ENCODE measurements around the gene SPTLC3. TPM values are rescaled to one million over a fixed set of nuclear protein-coding genes. Genes with fewer than 3 reads are reported as not detected.

The SPTLC3 gene
- total and polyA plus RNA-seq, 7 donors = 0.92 to 8.4 (median 4.6) TPM

DNA sequence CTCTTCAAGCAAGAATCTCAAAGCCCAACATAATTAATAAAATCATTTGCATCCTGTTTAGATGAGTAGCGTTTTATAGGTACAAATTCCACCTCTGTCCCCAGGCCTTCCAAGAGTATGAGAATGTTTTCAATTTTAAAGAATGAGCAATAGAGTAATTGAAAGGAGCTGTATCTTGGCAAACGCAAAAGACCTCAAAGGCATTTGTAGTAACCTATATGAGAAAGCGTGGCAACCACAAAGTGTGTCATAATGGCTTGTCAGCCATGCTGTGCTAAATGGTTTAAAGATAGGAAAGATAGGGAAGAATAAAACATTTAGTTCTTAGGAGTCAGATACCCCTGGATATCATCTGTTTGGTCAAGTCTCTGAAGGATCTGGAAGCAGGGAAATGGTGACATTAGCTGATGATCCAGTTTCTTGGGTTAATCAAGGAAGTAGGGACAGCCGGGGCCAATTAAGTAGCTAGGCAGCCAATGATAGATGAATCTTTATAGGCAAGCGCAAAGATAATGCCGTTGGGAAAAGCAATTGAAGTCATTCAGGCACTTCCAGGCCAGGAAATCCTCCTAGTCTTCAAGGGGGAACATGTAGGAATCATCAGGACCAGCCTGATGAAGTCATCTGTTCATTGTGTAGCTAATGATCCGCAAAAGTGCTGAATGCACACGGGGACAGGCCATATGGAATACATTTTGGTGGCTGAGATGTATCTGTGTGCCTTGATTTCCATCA lies 140.8 kb downstream of the SPTLC3 start:
- no peak overlapping the region for H3K27ac ChIP-seq
- peaks cover 0 to 12% (median 5%) of the 10 kb centered on the region in 4 donors for H3K4me1 ChIP-seq
- TF ChIP-seq POLR2A (IDR thresholded peaks at IDR 0.05) = no peak
- TF ChIP-seq, protein P1, sequence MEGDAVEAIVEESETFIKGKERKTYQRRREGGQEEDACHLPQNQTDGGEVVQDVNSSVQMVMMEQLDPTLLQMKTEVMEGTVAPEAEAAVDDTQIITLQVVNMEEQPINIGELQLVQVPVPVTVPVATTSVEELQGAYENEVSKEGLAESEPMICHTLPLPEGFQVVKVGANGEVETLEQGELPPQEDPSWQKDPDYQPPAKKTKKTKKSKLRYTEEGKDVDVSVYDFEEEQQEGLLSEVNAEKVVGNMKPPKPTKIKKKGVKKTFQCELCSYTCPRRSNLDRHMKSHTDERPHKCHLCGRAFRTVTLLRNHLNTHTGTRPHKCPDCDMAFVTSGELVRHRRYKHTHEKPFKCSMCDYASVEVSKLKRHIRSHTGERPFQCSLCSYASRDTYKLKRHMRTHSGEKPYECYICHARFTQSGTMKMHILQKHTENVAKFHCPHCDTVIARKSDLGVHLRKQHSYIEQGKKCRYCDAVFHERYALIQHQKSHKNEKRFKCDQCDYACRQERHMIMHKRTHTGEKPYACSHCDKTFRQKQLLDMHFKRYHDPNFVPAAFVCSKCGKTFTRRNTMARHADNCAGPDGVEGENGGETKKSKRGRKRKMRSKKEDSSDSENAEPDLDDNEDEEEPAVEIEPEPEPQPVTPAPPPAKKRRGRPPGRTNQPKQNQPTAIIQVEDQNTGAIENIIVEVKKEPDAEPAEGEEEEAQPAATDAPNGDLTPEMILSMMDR (IDR thresholded peaks at IDR 0.05) = no peak
- no peak for TF ChIP-seq EP300 (IDR thresholded peaks at IDR 0.05)
- TF ChIP-seq POLR2AphosphoS5 (IDR thresholded peaks at IDR 0.05) = no peak
- H3K4me3 ChIP-seq = no peak overlapping the region
- intact Hi-C loops (cut with DNase I) = loop anchor here (10.0 kb wide), 1 partner anchor 65 kb away; no protein-coding TSS in a partner anchor
- H3K36me3 ChIP-seq = no peaks in the 10 kb centered on the region
- 84 to 87% methylated on average over 8 of the region's 8 CpGs for WGBS, 2 donors
- no peak for DNase-seq
- no peaks in the 10 kb centered on the region for H3K27me3 ChIP-seq
- H3K9me3 ChIP-seq = no peaks in the 10 kb centered on the region

DNA sequence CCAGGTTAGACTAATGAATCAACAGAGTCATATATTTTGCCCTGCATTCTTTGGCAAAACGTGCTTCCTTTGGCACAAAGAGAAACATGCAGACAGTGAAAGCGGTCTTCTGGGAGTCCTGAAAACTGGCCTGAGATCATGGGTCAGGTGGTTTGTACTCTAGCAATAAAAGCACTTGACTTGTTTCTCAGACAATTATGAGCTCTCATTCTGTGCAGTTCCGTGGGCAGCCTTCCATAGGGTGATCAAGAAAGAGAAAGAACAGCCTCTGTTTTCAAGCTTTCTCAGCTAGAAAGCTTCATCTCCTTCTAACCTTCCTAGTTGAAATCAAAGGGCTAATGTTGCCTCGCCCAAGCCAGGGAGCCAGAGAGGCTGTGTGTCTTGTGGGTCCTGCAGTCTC lies 149.6 kb downstream of the SPTLC3 start:
- peaks cover 0 to 23% (median 15%) of the 10 kb centered on the region in 4 donors for H3K4me1 ChIP-seq
- 76 to 80% methylated on average over 4 of the region's 4 CpGs for WGBS, 2 donors
- DNase-seq = peak; percentile 79
- intact Hi-C loops (cut with DNase I) = loop anchor here (10.0 kb wide), 1 partner anchor 56 kb away; no protein-coding TSS in a partner anchor
- no peaks in the 10 kb centered on the region for H3K27me3 ChIP-seq
- peak overlapping the region in 3 of 4 donors; percentile 47 to 69 (median 69) for H3K27ac ChIP-seq
- no peak overlapping the region for H3K4me3 ChIP-seq
- TF ChIP-seq POLR2A (IDR thresholded peaks at IDR 0.05) = no peak
- peak in 1 of 4 donors; percentile 64 for TF ChIP-seq EP300 (IDR thresholded peaks at IDR 0.05)
- TF ChIP-seq, protein P1 (IDR thresholded peaks at IDR 0.05) = no peak
- TF ChIP-seq POLR2AphosphoS5 (IDR thresholded peaks at IDR 0.05) = peak; percentile 17 to 64 (median 48)
- no peaks in the 10 kb centered on the region for H3K9me3 ChIP-seq
- no peaks in the 10 kb centered on the region for H3K36me3 ChIP-seq

DNA sequence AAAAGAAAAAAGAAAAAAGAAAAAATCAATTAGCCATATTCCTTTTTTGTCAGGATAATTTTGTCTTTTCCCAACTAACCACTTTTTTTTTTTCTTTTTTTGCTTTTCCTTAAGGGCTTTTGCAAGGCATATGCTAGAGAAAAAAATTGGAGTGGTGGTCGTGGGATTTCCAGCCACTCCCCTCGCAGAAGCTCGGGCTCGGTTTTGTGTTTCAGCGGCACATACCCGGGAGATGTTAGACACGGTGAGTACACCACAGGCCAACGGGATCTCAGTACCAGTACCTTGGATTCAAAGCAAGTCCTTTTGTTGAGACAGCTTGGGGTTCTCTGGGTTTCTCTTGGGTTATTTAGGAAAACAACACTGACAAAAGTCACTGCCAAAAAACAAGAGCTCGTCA lies 151.1 kb downstream of the SPTLC3 start:
- H3K27ac ChIP-seq = no peak overlapping the region
- no peak for DNase-seq
- H3K4me1 ChIP-seq = peaks cover 0 to 23% (median 15%) of the 10 kb centered on the region in 4 donors
- no peak overlapping the region for H3K4me3 ChIP-seq
- 94% methylated on average over 9 of the region's 9 CpGs for WGBS, 2 donors
- no peaks in the 10 kb centered on the region for H3K27me3 ChIP-seq
- intact Hi-C loops (cut with DNase I) = loop anchor here (10.0 kb wide), 1 partner anchor 55 kb away; no protein-coding TSS in a partner anchor
- TF ChIP-seq, protein P1 (IDR thresholded peaks at IDR 0.05) = no peak
- TF ChIP-seq POLR2A (IDR thresholded peaks at IDR 0.05) = no peak
- no peak for TF ChIP-seq POLR2AphosphoS5 (IDR thresholded peaks at IDR 0.05)
- TF ChIP-seq EP300 (IDR thresholded peaks at IDR 0.05) = no peak
- H3K9me3 ChIP-seq = no peaks in the 10 kb centered on the region
- H3K36me3 ChIP-seq = no peaks in the 10 kb centered on the region

DNA sequence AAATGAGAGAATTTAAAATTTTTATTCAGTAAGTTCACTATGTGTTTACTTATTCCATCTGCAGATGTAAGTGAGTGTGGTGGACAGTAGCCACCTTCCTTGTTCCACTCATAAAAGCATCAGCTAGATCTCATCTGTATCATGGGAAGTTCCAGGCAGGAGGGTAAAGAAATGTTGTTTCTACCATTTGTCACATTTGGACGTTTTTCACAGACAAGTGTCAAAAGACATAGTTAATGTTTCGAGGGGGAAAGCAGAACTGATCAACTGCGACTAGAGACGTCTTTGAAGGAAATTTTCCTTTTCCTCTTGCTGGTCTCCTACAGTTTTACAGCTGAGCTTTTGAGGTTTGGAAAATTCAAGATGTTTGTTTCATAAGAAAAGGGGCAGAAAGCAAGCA lies 156.4 kb downstream of the SPTLC3 start:
- DNase-seq = no peak
- WGBS, 2 donors = 67 to 75% methylated on average over 4 of the region's 4 CpGs
- H3K27me3 ChIP-seq = no peaks in the 10 kb centered on the region

More for the DNA sequence above, 156.4 kb downstream of the SPTLC3 start:
- TF ChIP-seq POLR2AphosphoS5 (IDR thresholded peaks at IDR 0.05) (no peak), EP300 (IDR thresholded peaks at IDR 0.05) (no peak), POLR2A (IDR thresholded peaks at IDR 0.05) (no peak)
- TF ChIP-seq, protein P1 (IDR thresholded peaks at IDR 0.05) = no peak
- Histone ChIP-seq H3K4me3 (no peak overlapping the region), H3K9me3 (no peaks in the 10 kb centered on the region), H3K4me1 (no peaks in the 10 kb centered on the region), H3K36me3 (no peaks in the 10 kb centered on the region), H3K27ac (no peak overlapping the region)
- intact Hi-C loops (cut with DNase I) = no loop called here

Data from sigmoid colon (tissue), 7 donors.